ENCODE data around the gene NLRP11.
"Not testable (repeated sequence)": the region's sequence is repeated elsewhere in the genome, so short reads cannot be mapped to it uniquely, and the experiment has no call there.

Gene NLRP11

GRCh38 chr19:55778331-55778730, 53.5 kb downstream of the NLRP11 start:
- no peak for DNase-seq (ENCODE audit: low read depth in 2 of 2)

GRCh38 chr19:55777528-55777927, 54.3 kb downstream of the NLRP11 start:
- no peak for DNase-seq (ENCODE audit: low read depth in 2 of 2)

DNA sequence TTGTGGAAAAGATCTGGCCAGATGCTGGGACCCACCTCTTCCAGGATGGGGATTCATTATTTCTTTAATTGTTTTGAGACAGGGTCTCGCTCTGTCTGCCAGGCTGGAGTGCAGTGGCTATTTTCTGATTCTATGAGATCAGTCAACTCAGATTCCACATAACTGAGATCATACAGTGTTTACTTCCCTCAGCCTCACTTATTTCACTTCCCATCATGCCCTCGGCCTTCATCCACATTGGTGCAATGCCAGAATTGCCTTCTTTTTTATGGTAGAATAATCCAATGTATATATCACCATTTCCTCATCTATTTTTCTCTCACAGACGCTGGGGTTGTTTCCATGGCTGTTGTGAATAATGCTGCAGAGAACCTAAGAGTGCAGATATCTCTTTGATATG, 62.2 kb downstream of the NLRP11 start:
- not testable (repeated sequence) for DNase-seq (ENCODE audit: low read depth in 2 of 2)

GRCh38 chr19:55768818-55769217, 63.0 kb downstream of the NLRP11 start, which contains the start of gene RFPL4AL1:
RFPL4AL1 (plus strand) TSS chr19:55769118; CDS start chr19:55771805, 2,687 bp downstream.
- not testable (repeated sequence) for DNase-seq (ENCODE audit: low read depth in 2 of 2)

DNA sequence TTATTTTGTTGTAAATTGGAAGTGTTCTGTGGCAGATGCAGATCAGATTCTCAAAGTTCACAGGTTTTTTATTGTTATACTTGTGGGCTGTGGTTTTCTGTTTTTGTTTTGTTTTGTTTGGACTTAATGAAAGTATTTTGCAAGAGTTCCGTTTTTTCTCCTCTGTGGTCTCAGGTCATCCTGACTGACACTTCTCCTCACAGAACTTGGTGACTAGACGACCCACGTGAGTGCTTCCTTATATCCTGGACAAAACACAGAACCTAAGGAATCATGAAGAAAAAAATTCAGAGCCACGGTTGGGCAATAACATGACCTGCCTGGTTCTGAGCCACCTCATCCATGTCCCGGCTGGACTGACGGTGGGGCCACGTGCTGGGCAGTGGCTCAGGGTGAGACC, 65.3 kb downstream of the NLRP11 start:
- DNase-seq (ENCODE audit: low read depth in 2 of 2) = no peak

GRCh38 chr19:55758797-55759196, 73.0 kb downstream of the NLRP11 start, which contains the start of gene RFPL4A:
RFPL4A (plus strand) TSS chr19:55759097; CDS start chr19:55761801, 2,704 bp downstream.
- not testable (repeated sequence) for DNase-seq (ENCODE audit: low read depth in 2 of 2)

DNA sequence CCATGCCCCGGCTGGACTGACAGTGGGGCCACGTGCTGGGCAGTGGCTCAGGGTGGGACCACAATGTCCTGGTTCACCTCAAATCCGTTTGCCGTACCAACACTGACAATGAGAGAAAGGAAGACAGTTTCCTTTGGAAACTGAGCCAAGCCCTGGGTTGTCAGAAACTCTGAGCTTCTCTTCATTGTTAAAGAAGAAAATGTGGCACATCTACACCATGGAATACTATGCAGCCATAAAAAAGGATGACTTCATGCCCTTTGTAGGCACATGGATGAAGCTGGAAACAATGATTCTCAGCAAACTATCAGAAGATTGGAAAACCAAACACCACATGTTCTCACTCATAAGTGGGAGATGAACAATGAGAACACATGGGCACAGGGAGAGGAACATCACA, 75.0 kb downstream of the NLRP11 start:
- not testable (repeated sequence) for DNase-seq (ENCODE audit: low read depth in 2 of 2)

DNA sequence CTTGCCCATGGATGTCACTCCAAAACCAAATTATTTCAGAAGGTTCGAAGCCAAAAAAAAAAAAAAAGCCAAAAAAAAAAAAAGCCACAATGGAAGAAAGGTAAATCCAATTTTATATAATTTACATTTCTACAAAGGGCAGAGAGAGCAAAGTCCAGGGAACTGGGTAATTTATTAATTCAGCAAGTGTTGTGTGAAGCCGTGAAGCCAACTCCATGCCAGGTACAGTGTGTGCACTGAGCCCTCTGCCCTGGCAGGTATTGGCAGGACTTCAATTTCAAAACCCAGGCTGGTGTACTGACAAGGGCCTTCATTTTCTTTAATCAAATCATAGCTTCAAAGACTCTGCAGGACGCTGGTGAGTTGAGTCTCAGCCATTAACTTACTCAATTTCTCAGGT, 78.4 kb downstream of the NLRP11 start:
- no peak for DNase-seq (ENCODE audit: low read depth in 2 of 2)

DNA sequence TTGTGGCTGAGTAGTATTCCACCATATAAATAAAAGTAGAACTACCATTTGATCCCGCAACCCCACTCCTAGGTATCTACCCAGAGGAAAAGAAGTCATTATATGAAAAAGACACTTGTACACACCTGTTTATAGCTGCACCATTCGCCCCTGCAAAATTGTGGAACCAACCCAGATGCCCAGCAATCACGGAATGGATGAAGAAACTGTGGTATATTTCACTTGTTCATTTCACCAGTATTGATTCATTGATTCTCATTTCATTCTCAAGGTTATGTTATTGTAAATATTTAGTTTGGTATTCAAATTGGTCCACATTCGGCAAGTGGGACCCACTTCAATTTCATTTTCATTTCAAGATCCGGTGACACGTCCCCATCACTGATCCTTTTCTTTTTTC, 81.1 kb downstream of the NLRP11 start:
- no peak for DNase-seq (ENCODE audit: low read depth in 2 of 2)

GRCh38 chr19:55738302-55738701, 93.5 kb downstream of the NLRP11 start, which contains the start of gene NLRP9:
NLRP9 (minus strand) TSS chr19:55738402; CDS start chr19:55738374, 28 bp downstream.
- DNase-seq (ENCODE audit: low read depth in 2 of 2) = no peak
